Mammary epithelial cell (primary cell): ENCODE results near the gene KIAA0319L.

Experiments
- CTCF ChIP-seq, 2 donors: IDR thresholded peaks in 1 of 2; conservative IDR thresholded peaks in 1 of 2; 2 replicates each; pipeline ENCODE4 v1.5.1; 2011 to 2012; ENCODE audit warnings: inconsistent platforms in 2 of 2, low read length in 2 of 2, mild to moderate bottlenecking in 2 of 2, control low read depth in 1 of 2, low read depth in 1 of 2; ENCODE audit not compliant: insufficient read depth in 1 of 2; ENCODE audit errors: extremely low read depth in 1 of 2
- EZH2 ChIP-seq: IDR thresholded peaks from 2 replicates; pipeline ENCODE4 v1.6.1; 2012; ENCODE audit warnings: low read length, inconsistent platforms, borderline replicate concordance

GRCh38 chr1:35590476-35591040, 33.4 kb upstream of the KIAA0319L start:
- TF ChIP-seq CTCF (conservative IDR thresholded peaks at IDR 0.05 in 1 of 2, IDR thresholded peaks at IDR 0.05 in 1 of 2; ENCODE audit: extremely low read depth in 1 of 2, insufficient read depth in 1 of 2, low read depth in 1 of 2, low read length in 2 of 2), result no peak
- no peak for TF ChIP-seq EZH2
